ENCODE results near the gene SPR. TPM values are rescaled to one million over a fixed set of nuclear protein-coding genes. Genes with fewer than 3 reads are reported as not detected.

Gene SPR
- total RNA-seq, 1 donor from 2014 or later = 3.9 TPM

DNA sequence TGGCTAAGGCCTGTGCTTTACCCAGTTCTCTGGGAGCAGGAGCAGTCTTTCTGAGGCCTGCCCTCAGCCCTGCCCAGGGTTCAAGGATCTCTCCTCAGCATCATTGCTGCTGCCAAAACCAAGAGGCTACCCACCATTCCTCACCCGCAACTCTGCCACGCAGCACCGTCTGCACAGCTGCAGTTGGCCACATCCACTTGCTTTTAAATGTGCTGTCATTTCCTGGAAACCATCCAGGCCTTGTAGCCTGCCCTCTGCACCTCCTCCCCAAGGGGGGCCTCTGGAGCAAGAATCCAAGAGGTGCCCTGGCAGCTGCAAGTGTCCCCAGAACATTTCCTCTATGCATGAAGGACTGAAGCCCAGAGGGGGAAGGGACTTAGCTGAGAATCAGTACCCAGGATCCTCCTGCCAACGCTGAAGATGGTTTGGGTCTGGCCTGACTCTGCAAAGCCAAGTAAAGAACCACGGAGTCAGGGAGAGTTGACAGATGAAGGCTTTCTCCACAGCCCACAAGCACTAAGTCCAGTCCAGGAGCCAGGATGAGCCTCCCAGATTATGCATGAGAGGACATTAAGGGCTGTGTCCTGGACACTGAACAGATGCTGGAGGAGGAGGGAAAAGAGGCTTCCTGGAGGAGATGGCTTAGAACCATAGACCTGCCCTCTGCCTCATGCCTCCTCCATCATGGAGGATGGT lies 45.0 kb downstream of the SPR start:
- DNase-seq = no peak

DNA sequence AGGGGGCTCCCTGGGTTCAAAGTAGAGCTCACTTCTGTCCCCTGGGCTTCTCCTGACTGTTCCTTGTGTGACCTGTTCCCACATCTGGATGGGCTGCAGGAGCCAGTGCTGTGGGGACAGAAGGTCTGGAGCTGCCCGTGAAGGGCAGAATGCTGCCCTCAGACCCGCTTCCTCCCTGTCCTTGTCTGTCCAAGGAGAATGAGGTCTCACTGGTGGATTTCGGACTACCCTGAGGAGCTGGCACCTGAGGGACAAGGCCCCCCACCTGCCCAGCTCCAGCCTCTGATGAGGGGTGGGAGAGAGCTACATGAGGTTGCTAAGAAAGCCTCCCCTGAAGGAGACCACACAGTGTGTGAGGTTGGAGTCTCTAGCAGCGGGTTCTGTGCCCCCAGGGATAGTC lies 45.6 kb downstream of the SPR start:
- no peak for DNase-seq

DNA sequence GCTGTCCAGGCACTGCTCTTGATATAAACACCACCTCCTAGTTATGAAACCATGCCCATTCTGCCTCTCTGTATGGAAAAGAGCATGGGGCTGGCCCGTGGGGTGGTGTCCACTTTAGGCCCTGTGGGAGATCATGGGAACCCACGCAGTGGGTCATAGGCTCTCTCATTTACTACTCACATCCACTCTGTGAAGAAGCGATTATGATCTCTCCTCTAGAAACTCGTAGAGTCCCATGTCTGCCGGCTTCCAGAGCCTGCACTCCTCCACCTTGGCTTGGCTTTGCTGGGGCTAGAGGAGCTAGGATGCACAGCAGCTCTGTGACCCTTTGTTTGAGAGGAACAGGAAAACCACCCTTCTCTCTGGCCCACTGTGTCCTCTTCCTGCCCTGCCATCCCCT lies 46.0 kb downstream of the SPR start:
- no peak for DNase-seq

DNA sequence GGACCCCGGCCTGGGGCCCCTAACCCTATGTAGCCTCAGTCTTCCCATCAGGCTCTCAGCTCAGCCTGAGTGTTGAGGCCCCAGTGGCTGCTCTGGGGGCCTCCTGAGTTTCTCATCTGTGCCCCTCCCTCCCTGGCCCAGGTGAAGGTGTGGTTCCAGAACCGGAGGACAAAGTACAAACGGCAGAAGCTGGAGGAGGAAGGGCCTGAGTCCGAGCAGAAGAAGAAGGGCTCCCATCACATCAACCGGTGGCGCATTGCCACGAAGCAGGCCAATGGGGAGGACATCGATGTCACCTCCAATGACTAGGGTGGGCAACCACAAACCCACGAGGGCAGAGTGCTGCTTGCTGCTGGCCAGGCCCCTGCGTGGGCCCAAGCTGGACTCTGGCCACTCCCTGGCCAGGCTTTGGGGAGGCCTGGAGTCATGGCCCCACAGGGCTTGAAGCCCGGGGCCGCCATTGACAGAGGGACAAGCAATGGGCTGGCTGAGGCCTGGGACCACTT lies 46.5 kb downstream of the SPR start:
- DNase-seq = no peak

DNA sequence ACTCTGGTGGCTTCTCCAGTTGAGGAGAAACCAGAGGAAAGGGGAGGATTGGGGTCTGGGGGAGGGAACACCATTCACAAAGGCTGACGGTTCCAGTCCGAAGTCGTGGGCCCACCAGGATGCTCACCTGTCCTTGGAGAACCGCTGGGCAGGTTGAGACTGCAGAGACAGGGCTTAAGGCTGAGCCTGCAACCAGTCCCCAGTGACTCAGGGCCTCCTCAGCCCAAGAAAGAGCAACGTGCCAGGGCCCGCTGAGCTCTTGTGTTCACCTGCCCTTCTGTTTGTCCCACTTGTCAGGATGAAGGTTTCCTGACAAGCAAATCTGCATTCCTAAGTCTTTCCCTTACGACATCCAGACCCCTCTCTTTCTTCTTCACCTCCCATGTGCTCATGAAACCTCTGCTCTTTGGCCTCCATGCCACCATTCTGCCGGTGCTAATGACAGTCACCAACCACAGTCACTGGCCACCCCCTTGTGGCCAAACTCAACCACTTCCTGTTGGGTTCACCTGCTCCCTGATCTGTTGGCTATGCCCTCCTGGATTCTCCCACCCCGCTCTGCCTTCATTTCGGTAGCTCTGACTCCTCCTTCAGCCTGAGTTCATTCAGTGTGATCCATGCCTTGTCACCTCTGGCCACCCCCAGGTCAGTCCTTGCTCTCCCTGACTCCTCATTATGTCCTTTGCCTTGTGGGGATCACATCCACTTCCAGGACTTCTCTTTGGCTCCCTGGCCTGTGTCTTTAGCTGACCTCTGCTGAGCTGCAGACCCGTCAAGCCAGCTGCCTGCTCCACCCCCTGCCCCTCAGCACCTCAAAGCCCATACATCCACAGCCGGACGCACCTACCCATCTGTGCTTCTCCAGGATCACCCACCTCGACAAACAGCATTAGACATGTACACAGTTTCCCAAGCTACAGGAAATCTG lies 47.7 kb downstream of the SPR start:
- no peak for DNase-seq

DNA sequence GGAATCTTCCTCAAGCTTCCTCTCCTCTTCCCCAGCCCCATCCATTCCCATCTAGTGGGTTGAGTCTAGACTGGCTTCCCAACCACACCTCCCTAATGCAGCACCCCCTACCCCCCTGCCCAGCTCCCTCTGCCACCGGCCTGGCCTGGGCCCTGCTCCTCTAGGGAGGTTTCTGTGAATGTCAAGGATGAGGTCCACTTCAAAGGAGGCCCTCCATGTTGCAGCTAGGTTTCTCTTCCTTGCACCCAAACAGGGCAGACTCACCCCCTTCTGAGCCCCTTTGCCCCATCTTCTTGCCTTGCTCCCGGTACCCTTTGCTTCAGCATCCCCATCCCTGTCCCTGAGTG lies 48.4 kb downstream of the SPR start:
- DNase-seq = no peak

DNA sequence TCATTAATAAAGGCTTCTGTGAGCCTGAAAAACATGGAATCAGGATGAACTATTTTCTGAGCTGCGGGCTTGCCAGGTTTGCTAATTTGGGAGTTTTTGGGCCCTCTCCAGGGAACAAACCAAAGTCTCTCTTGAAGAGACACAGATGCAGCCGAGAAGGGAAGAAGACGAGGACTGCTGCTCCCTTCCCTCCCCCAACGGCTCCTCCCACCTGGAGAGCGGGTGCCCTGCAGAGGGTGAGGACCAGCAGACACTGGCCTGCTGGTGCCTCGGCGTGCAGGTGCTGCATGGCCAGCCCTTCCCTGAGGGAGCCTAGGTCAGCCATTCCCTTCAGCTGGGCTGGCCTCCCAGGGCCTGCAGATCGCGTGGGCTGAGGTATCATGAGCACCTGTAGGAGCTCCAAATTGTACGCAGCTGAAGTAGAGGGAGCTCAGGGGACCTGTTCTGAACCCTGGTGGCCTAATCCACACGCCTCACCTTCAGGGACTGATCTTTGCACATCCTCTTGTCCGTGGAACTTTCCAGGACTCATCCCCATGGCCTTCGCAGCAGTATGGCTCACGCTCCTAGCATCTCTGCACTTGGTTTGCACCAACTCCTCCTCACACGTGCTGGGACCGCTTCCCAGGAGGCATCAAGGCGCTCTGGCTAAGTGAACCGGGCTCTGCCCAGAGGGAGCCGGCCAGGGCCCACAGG lies 49.6 kb downstream of the SPR start:
- DNase-seq = no peak

DNA sequence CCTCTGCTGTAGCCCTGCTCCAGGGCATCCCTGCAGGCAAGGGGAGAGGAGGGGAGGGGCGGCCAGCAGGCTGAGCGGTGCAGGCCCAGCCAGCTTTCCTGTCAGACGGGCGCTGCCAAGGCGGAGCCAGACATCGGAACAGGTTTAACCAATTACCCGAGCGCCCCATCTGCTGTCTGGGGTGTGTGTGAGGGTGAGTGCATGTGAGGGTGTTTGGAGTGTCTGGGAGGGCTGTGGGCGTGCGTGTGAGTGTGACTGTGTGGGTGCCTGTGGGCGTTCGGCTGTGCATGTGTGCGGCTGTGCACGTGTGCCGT lies 50.1 kb downstream of the SPR start:
- no peak for DNase-seq

DNA sequence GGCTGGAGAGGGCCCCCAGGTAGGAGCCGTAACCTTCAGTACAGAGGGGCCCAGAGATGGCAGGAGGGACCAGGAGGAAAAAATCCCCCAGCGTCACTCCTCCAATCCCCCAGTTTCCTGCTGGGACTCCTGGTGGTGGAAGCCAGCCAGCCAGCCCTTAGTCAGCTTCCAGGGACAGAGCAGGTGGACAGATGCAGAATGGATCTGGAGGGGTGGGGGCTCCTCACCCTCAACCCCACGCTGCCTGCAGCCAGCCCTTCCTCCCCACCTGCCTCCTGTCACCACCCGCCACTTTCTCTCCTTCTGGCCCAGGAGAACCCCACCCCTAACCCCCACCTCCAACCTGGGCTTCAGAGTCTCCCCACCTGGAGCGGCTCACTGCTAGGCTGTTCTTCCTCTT lies 51.2 kb downstream of the SPR start:
- DNase-seq = no peak

DNA sequence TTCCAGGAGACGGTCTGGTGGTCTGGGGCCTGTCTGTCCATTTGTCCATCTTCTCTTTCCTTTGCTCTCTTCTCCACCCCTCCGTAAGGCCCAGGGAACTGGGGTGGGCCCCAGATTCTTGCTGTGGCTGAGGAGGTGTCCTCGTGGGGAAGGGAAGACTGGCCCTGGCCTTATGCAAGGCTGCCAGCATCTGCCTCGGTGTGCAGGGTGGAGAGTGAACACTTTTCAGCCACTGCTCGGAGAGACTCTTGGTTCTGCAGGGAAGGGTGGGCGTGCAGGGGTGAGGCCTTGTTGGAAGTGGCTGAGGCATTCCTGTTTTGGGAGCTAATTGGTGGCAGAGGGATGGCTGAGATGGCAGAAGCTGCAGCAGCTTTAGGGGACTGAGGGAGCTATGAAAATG lies 53.2 kb downstream of the SPR start:
- no peak for DNase-seq

DNA sequence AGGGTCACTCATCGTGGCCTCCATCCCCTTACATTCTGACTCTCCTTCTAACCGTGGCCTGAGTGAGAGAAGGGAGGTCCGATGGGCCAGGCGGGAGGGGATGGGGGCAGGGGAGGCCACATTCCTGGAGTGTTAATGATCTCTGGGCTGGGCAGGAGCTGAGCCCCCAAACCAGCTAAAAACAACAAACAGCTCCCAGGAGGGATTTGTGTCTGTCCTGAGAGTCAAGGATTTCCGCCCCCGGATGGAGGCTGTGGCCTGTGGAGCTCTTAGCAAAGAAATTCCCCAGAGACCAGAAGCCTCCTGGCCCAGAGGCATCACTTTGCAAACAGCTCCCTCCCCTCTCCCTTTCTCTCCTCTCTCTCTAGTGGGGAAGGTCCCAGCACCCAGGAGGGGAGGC lies 53.6 kb downstream of the SPR start:
- DNase-seq = no peak

Other genes starting within 250 kb of the SPR start
- 45.3 TPM for gene EXOC6B, start 61.4 kb upstream of the SPR start, total RNA-seq
- gene EMX1, start 30.1 kb downstream of the SPR start, total RNA-seq = not detected
- 5.1 TPM for gene SFXN5, start 184.3 kb downstream of the SPR start, total RNA-seq
- 9.9 TPM for gene RAB11FIP5, start 225.5 kb downstream of the SPR start, total RNA-seq